A549 (cell line): ENCODE measurements around the gene NDUFC2.

Experiments used
- CHD4 ChIP-seq: fragments of 200-600 bp; sonication (generic); IDR thresholded peaks from 2 replicates; pipeline ENCODE4 v1.6.1; 2016; ENCODE audit warnings: antibody characterized with exemption, mild to moderate bottlenecking, borderline replicate concordance
- CTCF ChIP-seq: fragments of >200 bp; sonication (Bioruptor Twin); formaldehyde crosslinking; IDR thresholded peaks from 3 replicates; pipeline ENCODE4 v1.5.1; 2016
- ELK1 ChIP-seq: fragments of 150-350 bp; IDR thresholded peaks from 2 replicates; pipeline ENCODE4 v1.6.1; 2014; ENCODE audit warnings: low read depth, mild to moderate bottlenecking, low read length
- EP300 ChIP-seq, 2 experiments: fragments of >200 bp; sonication (Bioruptor Twin); formaldehyde crosslinking; IDR thresholded peaks; 2 replicates in 1 of 2; 3 replicates in 1 of 2; pipeline ENCODE4 v1.6.1; 2016 to 2017
- NR3C1 ChIP-seq: fragments of >200 bp; sonication (Bioruptor Twin); formaldehyde crosslinking; IDR thresholded peaks from 3 replicates; pipeline ENCODE4 v1.6.1; 2017
- PHF8 ChIP-seq: fragments of 200-600 bp; sonication (generic); IDR thresholded peaks from 2 replicates; pipeline ENCODE4 v1.6.1; 2016; ENCODE audit warnings: low read depth, mild to moderate bottlenecking, antibody characterized with exemption, moderate library complexity, borderline replicate concordance
- POLR2A ChIP-seq: IDR thresholded peaks from 2 replicates; pipeline ENCODE4 v1.6.1; 2012; ENCODE audit warnings: mild to moderate bottlenecking, low read length
- POLR2AphosphoS2 ChIP-seq: conservative IDR thresholded peaks from 2 replicates; pipeline ENCODE4 v1.6.1; 2012; ENCODE audit warnings: low read length, improper control_type of control experiment, inconsistent platforms
- ZSCAN20 ChIP-seq: fragments of 250-450 bp; sonication (Bioruptor Pico); IDR thresholded peaks from 2 replicates; pipeline ENCODE4 v1.8.0; 2022; ENCODE audit warnings: mild to moderate bottlenecking, moderate library complexity
- TF ChIP-seq, protein P1 (sequence below): IDR thresholded peaks from 2 replicates; pipeline ENCODE4 v1.6.1; 2012

GRCh38 chr11:78071717-78072116, 7.9 kb downstream of the NDUFC2 start:
- no peak for TF ChIP-seq CTCF
- TF ChIP-seq POLR2A: no peak
- TF ChIP-seq, protein P1, sequence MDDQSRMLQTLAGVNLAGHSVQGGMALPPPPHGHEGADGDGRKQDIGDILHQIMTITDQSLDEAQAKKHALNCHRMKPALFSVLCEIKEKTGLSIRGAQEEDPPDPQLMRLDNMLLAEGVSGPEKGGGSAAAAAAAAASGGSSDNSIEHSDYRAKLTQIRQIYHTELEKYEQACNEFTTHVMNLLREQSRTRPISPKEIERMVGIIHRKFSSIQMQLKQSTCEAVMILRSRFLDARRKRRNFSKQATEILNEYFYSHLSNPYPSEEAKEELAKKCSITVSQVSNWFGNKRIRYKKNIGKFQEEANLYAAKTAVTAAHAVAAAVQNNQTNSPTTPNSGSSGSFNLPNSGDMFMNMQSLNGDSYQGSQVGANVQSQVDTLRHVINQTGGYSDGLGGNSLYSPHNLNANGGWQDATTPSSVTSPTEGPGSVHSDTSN: no peak
- TF ChIP-seq NR3C1: no peak
- TF ChIP-seq POLR2AphosphoS2: no peak
- no peak for TF ChIP-seq PHF8
- TF ChIP-seq ZSCAN20 (CRISPR knock-in tag): no peak
- TF ChIP-seq ELK1: no peak
- TF ChIP-seq CHD4: no peak
- TF ChIP-seq EP300 (IDR thresholded peaks at IDR 0.05): no peak
